GM12878 (cell line): Measurements from ENCODE around the gene PSMD13.

Source experiments
- CREM ChIP-seq: IDR thresholded peaks from 2 replicates; pipeline ENCODE4 v1.6.1; 2014; ENCODE audit warnings: antibody characterized with exemption, low read depth
- CTCF ChIP-seq, 3 experiments: IDR thresholded peaks in 2 of 3; conservative IDR thresholded peaks in 1 of 3; 2 replicates each; pipeline ENCODE4 v1.5.1; 2011; ENCODE audit warnings: low read depth in 3 of 3, low read length in 3 of 3, mild to moderate bottlenecking in 3 of 3, control low read depth in 2 of 3, moderate library complexity in 2 of 3, inconsistent platforms in 1 of 3, mixed read lengths in 1 of 3; ENCODE audit not compliant: control insufficient read depth in 2 of 3, insufficient read depth in 1 of 3; ENCODE audit errors: extremely low read depth in 1 of 3
- RB1 ChIP-seq: fragments of 450-650 bp; formaldehyde crosslinking; IDR thresholded peaks from 2 replicates; pipeline ENCODE4 v1.6.1; 2017; ENCODE audit warnings: mild to moderate bottlenecking, borderline replicate concordance
- SIN3A ChIP-seq: IDR thresholded peaks from 2 replicates; pipeline ENCODE4 v1.6.1; 2012; ENCODE audit warnings: low read depth, low read length, improper control_type of control experiment
- TAF1 ChIP-seq: IDR thresholded peaks from 2 replicates; pipeline ENCODE4 v1.6.1; 2011; ENCODE audit warnings: mild to moderate bottlenecking, low read depth, low read length, borderline replicate concordance

GRCh38 chr11:298406-299065, 61.8 kb downstream of the PSMD13 start:
- no peak for TF ChIP-seq CTCF (IDR thresholded peaks at IDR 0.05 in 2 of 3, conservative IDR thresholded peaks at IDR 0.05 in 1 of 3; ENCODE audit: control insufficient read depth in 2 of 3, extremely low read depth in 1 of 3, insufficient read depth in 1 of 3, low read depth in 3 of 3, low read length in 3 of 3)
- TF ChIP-seq SIN3A, result no peak
- TF ChIP-seq TAF1, result no peak
- no peak for TF ChIP-seq CREM
- TF ChIP-seq RB1, result no peak
